Measurements from ENCODE around the gene EIF3F.

Gene EIF3F

GRCh38 chr11:8023831-8024555 lies 36.9 kb downstream of the EIF3F start:
- no peak for FAIRE-seq

GRCh38 chr11:8025123-8025522 lies 38.0 kb downstream of the EIF3F start:
- FAIRE-seq, result no peak

GRCh38 chr11:8025816-8026215 lies 38.7 kb downstream of the EIF3F start:
- no peak for FAIRE-seq

GRCh38 chr11:8026982-8027381 lies 39.8 kb downstream of the EIF3F start:
- FAIRE-seq, result no peak

GRCh38 chr11:8028766-8029165 lies 41.6 kb downstream of the EIF3F start:
- no peak for FAIRE-seq

- FAIRE-seq, result no peak
Measured at GRCh38 chr11:8030526-8031247, 43.5 kb downstream of the EIF3F start.

- no peak for FAIRE-seq
Measured at GRCh38 chr11:8031248-8032115, 44.3 kb downstream of the EIF3F start.

- no peak for FAIRE-seq
Measured at GRCh38 chr11:8032122-8032521, 45.0 kb downstream of the EIF3F start.

- no peak for FAIRE-seq
Measured at GRCh38 chr11:8032576-8033304, 45.6 kb downstream of the EIF3F start.

- no peak for FAIRE-seq
Measured at GRCh38 chr11:8033305-8034105, 46.4 kb downstream of the EIF3F start.

GRCh38 chr11:8034106-8034585 lies 47.0 kb downstream of the EIF3F start:
- FAIRE-seq, result no peak

GRCh38 chr11:8034604-8035190 lies 47.6 kb downstream of the EIF3F start:
- FAIRE-seq, result no peak

GRCh38 chr11:8035200-8035855 lies 48.2 kb downstream of the EIF3F start:
- FAIRE-seq, result no peak

GRCh38 chr11:8036002-8036802 lies 49.1 kb downstream of the EIF3F start:
- no peak for FAIRE-seq

- no peak for FAIRE-seq
Measured at GRCh38 chr11:8036986-8037385, 49.8 kb downstream of the EIF3F start.

- FAIRE-seq, result no peak
Measured at GRCh38 chr11:8038393-8038792, 51.3 kb downstream of the EIF3F start.

- FAIRE-seq, result no peak
Measured at GRCh38 chr11:8038811-8039529, 51.8 kb downstream of the EIF3F start.

- no peak for FAIRE-seq
Measured at GRCh38 chr11:8039530-8040260, 52.6 kb downstream of the EIF3F start.
